ENCODE results near the gene ZBTB20.

The ZBTB20 gene

GRCh38 chr3:114877378-114878113 lies 269.5 kb downstream of the ZBTB20 start:
- in situ Hi-C loops (cut with MboI; ENCODE audit: low pct_unique_long_range_greater_than_20kb, low sequenced_read_pairs, unreplicated experiment): no loop called here

GRCh38 chr3:114874522-114874971 lies 272.5 kb downstream of the ZBTB20 start:
- no peak for TF ChIP-seq CTCF (IDR thresholded peaks at IDR 0.05; ENCODE audit: extremely low read depth, insufficient read depth, missing control alignments)
- in situ Hi-C loops (cut with MboI; ENCODE audit: low pct_unique_long_range_greater_than_20kb, low sequenced_read_pairs, unreplicated experiment): no loop called here
- no peak for DNase-seq (ENCODE audit: low spot score)

More at GRCh38 chr3:114877378-114878113, 269.5 kb downstream of the ZBTB20 start:
- no peak for DNase-seq (ENCODE audit: low spot score)
- no peak for TF ChIP-seq CTCF (IDR thresholded peaks at IDR 0.05; ENCODE audit: extremely low read depth, insufficient read depth, missing control alignments)

- TF ChIP-seq CTCF (IDR thresholded peaks at IDR 0.05; ENCODE audit: extremely low read depth, insufficient read depth, missing control alignments): no peak
- no peak for DNase-seq (ENCODE audit: low spot score)
- in situ Hi-C loops (cut with MboI; ENCODE audit: low pct_unique_long_range_greater_than_20kb, low sequenced_read_pairs, unreplicated experiment): no loop called here
Observed at GRCh38 chr3:114873591-114873990, 273.5 kb downstream of the ZBTB20 start.

DNA sequence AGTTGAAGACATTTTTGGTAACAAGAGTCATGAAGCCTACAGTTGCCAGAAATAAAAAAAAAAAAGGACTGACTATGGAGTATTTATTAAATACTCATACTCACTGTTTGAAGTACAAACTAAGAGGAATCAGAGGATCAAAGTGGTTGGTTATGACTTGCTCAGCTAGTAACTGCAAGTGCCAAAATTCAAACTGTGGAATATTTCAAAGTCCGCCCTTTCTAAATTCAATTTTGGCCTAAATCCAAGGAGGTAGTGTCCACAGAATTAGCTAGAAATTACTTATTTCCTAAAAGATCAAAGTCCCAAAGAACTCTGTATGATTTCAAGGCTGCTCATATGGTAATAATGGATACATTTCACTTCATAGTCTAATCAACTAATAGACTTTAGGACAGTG lies 274.5 kb downstream of the ZBTB20 start:
- TF ChIP-seq CTCF (IDR thresholded peaks at IDR 0.05; ENCODE audit: extremely low read depth, insufficient read depth, missing control alignments): no peak
- no peak for DNase-seq (ENCODE audit: low spot score)
- in situ Hi-C loops (cut with MboI; ENCODE audit: low pct_unique_long_range_greater_than_20kb, low sequenced_read_pairs, unreplicated experiment): no loop called here

DNA sequence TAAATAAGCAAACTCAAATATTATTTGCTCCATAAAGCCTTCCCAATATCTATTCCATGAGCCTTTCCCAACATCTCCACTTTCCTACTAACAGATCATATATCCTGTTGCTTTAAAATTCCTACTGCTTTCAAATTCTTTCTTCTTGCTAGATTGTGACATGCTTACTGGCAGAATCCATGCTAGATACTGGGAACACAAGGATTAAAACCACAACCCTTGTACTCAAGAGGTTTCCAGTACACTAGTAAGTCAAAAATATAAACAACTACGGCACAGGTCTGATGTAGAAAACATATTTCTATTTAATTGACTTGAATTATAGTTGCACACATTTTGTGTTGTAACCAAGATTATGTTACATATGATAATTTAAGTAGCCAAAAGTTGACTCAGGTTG lies 275.0 kb downstream of the ZBTB20 start:
- in situ Hi-C loops (cut with MboI; ENCODE audit: low pct_unique_long_range_greater_than_20kb, low sequenced_read_pairs, unreplicated experiment): no loop called here
- TF ChIP-seq CTCF (IDR thresholded peaks at IDR 0.05; ENCODE audit: extremely low read depth, insufficient read depth, missing control alignments): no peak
- DNase-seq (ENCODE audit: low spot score): no peak

DNA sequence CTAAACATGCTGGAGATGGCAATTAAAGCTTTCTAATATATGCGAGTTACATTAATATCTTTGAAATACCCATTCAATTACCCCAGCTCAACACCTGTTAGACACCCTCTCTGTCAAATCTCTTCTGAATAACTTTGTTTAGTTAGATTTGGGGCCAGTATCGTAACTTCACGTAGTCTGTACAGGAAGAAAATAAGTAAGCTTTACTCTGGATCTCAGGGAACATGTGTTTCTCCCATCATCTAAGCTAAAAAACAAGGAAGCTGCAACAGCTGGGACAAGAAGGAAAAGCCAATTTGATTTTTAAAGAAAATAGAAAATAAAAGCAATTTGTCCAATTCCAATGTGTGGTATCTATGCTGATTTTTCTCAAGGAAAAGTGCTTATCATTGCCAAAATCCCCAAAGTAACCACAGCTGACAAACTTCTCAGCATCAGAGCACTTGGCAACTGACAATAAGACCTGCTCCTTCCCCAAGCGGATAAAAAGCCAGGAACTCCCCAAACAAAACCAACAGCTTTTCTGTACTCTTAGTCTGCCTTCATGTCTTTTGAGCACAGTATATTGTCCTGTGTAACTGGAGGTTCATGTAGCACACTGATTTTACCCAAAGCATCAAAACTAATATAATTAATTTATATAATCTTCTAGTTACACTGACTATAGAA lies 279.1 kb downstream of the ZBTB20 start:
- in situ Hi-C loops (cut with MboI; ENCODE audit: low pct_unique_long_range_greater_than_20kb, low sequenced_read_pairs, unreplicated experiment): no loop called here
- TF ChIP-seq CTCF (IDR thresholded peaks at IDR 0.05; ENCODE audit: extremely low read depth, insufficient read depth, missing control alignments): no peak
- no peak for DNase-seq (ENCODE audit: low spot score)
